Coronary artery (tissue), 2 donors: ENCODE data around the gene SETBP1.
A peak's percentile ranks its signal among the peaks of the same experiment; 100 is the strongest.

Source experiments
- DNase-seq: peaks from one replicate; pipeline ENCODE4 v3.0.0-alpha.2; 2017; ENCODE audit warnings: low spot score
- H3K27ac ChIP-seq, 2 donors: fragments of 200-600 bp; sonication (generic); one replicate each; pipeline ENCODE4 v1.5.1; 2016 to 2019
- H3K4me3 ChIP-seq: fragments of 200-600 bp; sonication (generic); 2 replicates; pipeline ENCODE4 v1.5.1; 2016; ENCODE audit warnings: mild to moderate bottlenecking, moderate library complexity
- CTCF ChIP-seq: fragments of 200-600 bp; sonication (generic); IDR thresholded peaks from one replicate; pipeline ENCODE4 v1.5.1; 2019; ENCODE audit warnings: antibody characterized with exemption

Gene SETBP1

DNA sequence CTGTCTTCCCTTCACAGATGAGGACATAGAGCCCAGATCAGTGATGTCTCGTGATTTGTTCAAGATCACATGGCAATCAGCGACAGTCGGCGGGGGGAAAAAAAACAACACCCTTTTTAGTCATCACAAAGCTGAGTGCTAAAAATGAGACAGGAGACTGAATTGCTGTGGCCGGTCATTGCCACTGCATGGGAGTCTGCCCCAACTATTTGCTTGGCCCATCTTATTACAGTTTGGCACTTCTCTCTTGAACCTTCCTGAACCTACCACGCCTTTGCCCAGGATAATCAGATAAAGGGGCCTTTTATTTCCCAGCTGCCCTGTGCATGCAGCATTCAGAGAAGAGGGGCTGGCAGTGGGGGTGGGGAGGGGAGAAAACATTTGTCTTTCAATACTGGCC, 42.7 kb downstream of the SETBP1 start:
- H3K27ac ChIP-seq: peak overlapping the region; percentile 11 to 72
- no peak for TF ChIP-seq CTCF
- no peak overlapping the region for H3K4me3 ChIP-seq
- DNase-seq: no peak

DNA sequence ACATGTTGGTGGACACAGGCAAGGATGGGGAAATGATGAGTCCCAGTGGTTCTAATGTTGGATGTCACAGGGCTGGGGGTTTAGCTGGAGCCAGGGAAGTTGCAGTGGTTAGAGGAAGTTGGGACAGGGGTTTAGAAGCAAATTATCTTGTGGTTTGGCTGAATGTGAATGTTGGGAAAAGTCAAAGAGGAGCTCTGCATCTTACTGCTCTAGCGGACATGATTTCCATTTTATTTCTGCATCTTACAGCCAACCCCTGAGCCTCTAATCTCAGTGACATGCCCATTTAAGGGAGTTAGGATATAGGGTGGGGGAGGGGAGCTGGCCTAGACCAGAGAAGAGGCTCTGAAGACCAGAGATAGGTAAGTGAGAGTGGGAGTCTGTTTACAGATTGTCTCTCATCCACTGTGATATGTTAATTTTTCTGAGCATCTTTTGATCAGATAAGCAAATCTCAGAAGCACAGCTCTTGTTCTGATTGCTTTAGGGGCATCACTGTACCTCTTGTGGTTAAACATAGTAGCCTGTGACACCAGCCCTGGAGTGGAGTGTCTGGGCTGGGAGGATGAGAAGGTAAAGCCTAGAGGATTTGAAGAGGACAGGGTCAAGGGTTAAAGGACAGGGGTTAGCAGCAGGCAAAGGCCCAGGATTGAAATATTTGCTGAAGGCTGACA, 43.6 kb downstream of the SETBP1 start:
- DNase-seq: no peak
- Histone ChIP-seq H3K27ac (peak overlapping the region; percentile 11 to 72), H3K4me3 (no peak overlapping the region)
- no peak for TF ChIP-seq CTCF

GRCh38 chr18:44725300-44726058, 44.8 kb downstream of the SETBP1 start:
- Histone ChIP-seq H3K4me3 (peak overlapping the region; percentile 20), H3K27ac (peak overlapping the region; percentile 72 to 75)
- DNase-seq: no peak
- TF ChIP-seq CTCF: no peak

DNA sequence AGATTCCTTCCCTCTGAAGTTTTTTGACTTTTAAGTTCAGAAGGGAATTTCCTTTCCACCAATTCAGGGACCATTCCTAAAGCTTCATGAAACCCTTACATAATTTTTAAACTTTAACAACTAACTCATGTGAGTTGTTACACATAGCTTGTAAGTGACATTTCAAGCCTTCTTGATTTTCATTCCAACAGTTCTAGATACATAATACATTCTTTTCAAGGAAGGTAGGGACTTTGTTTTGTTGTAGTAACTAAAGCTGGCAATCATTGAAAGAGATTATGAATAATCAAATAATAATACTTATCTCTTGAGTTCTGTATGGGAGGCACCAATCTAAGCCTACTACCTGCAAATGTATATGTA, 45.4 kb downstream of the SETBP1 start:
- DNase-seq: no peak
- H3K27ac ChIP-seq: peak overlapping the region; percentile 72 to 75

GRCh38 chr18:44727291-44727690, 46.6 kb downstream of the SETBP1 start:
- no peak overlapping the region for H3K4me3 ChIP-seq
- DNase-seq: no peak
- H3K27ac ChIP-seq: no peak overlapping the region
- TF ChIP-seq CTCF: no peak

More for the DNA sequence above, 45.4 kb downstream of the SETBP1 start:
- TF ChIP-seq CTCF: no peak
- H3K4me3 ChIP-seq: no peak overlapping the region

DNA sequence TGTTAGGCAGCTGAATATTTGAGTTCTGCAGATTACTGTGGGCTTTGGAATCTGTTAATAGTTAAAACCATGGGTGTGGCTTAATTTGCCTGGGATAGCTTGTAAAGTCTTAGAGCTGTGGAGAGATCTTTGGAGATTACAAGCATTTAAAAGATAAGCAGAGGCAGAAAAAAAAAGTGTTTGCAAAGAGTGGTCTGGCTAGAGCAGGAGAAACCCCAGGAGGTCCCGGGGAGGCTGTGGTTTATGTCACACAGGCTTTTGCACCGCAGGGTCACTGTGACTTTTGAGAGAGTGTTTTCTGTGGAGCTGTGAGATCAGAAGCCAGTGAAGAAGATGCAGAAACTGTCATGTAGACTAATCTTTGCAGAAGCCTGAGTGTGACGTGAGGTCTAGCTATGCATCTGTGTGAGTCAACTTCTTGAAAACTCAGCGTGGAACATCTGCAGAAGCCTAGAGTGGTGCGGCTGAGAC, 49.0 kb downstream of the SETBP1 start:
- Histone ChIP-seq H3K4me3 (no peak overlapping the region), H3K27ac (no peak overlapping the region)
- TF ChIP-seq CTCF: no peak
- DNase-seq: no peak
